Stimulated activated CD8-positive, alpha-beta memory T cell treated with anti-CD3 and anti-CD28 coated beads, Interleukin-4, amount 100 ng/mL, for 4 hours (primary cell): Measurements from ENCODE around the gene KCNN3.
"Not testable (repeated sequence)": the region's sequence is repeated elsewhere in the genome, so short reads cannot be mapped to it uniquely, and the experiment has no call there.

Source experiments
- DNase-seq, 2 donors: peaks; one replicate each; pipeline ENCODE4 v3.0.0-alpha.2; 2020; ENCODE audit warnings: low read depth in 2 of 2, low spot score in 1 of 2

KCNN3 gene

GRCh38 chr1:154670310-154671270 is 199.5 kb downstream of the KCNN3 start:
- DNase-seq, result not testable (repeated sequence)

GRCh38 chr1:154669464-154670282 is 200.4 kb downstream of the KCNN3 start:
- peak; percentile 47 to 56 for DNase-seq

- no peak for DNase-seq
These were observed 203.9 kb downstream of the KCNN3 start for GRCh38 chr1:154666051-154666790.

- no peak for DNase-seq
These were observed 205.6 kb downstream of the KCNN3 start for GRCh38 chr1:154664331-154665002.

- no peak for DNase-seq
These were observed 206.5 kb downstream of the KCNN3 start for GRCh38 chr1:154663471-154664060.

GRCh38 chr1:154661110-154661509 is 209.0 kb downstream of the KCNN3 start:
- DNase-seq, result no peak

- DNase-seq, result no peak
These were observed 210.1 kb downstream of the KCNN3 start for GRCh38 chr1:154659823-154660592.

- no peak for DNase-seq
These were observed 212.5 kb downstream of the KCNN3 start for GRCh38 chr1:154657556-154657955.

- DNase-seq, result no peak
These were observed 217.2 kb downstream of the KCNN3 start for GRCh38 chr1:154652893-154653292.
